Measurements from ENCODE around the gene CCL24.
"Not testable (repeated sequence)": the region's sequence is repeated elsewhere in the genome, so short reads cannot be mapped to it uniquely, and the experiment has no call there.

CCL24 gene

DNA sequence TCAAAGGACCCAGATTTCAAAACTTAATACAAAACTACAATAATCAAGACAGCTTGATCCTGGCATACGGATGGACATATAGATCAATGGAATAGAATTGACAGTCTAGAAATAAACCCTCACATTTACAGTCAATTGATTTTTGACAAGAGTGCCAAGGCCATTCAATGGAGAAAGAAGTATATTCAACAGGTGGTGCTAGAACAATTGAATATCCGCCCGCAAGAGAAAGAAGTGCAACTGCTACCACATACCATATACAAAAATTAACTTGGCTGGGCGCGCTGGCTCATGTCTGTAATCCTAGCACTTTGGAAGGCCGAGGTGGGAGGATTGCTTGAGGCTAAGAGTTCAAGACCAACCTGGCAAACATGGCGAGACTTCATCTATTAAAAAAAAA lies 23.2 kb upstream of the CCL24 start:
- H3K4me1 ChIP-seq (ENCODE audit: insufficient read depth, low read length, severe bottlenecking), result no peaks in the 10 kb centered on the region
- H3K4me3 ChIP-seq (ENCODE audit: low read depth, low read length, poor library complexity, severe bottlenecking), result no peak overlapping the region
- no peak for TF ChIP-seq EZH2 (IDR thresholded peaks at IDR 0.05; ENCODE audit: borderline replicate concordance, low read length)
- TF ChIP-seq, protein P1, sequence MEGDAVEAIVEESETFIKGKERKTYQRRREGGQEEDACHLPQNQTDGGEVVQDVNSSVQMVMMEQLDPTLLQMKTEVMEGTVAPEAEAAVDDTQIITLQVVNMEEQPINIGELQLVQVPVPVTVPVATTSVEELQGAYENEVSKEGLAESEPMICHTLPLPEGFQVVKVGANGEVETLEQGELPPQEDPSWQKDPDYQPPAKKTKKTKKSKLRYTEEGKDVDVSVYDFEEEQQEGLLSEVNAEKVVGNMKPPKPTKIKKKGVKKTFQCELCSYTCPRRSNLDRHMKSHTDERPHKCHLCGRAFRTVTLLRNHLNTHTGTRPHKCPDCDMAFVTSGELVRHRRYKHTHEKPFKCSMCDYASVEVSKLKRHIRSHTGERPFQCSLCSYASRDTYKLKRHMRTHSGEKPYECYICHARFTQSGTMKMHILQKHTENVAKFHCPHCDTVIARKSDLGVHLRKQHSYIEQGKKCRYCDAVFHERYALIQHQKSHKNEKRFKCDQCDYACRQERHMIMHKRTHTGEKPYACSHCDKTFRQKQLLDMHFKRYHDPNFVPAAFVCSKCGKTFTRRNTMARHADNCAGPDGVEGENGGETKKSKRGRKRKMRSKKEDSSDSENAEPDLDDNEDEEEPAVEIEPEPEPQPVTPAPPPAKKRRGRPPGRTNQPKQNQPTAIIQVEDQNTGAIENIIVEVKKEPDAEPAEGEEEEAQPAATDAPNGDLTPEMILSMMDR (IDR thresholded peaks at IDR 0.05; ENCODE audit: low read length), result no peak
- H3K9me2 ChIP-seq (ENCODE audit: low read depth, low read length), result no peaks in the 10 kb centered on the region
- no peak overlapping the region for H3K4me2 ChIP-seq (ENCODE audit: low read length)
- no peaks in the 10 kb centered on the region for H4K20me1 ChIP-seq (ENCODE audit: insufficient read depth, low read length)
- no peak overlapping the region for H2AFZ ChIP-seq (ENCODE audit: low read length)
- H3K79me2 ChIP-seq (ENCODE audit: insufficient read depth, low read length), result no peaks in the 10 kb centered on the region
- no peak overlapping the region for H3K9ac ChIP-seq (ENCODE audit: low read length)
- no peaks in the 10 kb centered on the region for H3K36me3 ChIP-seq (ENCODE audit: insufficient read depth, low read length)
- H3K27ac ChIP-seq (ENCODE audit: low read depth, low read length, poor library complexity, severe bottlenecking), result no peak overlapping the region
- no peaks in the 10 kb centered on the region for H3K9me3 ChIP-seq (ENCODE audit: low read length)
- H3K27me3 ChIP-seq (ENCODE audit: insufficient read depth, low read length), result no peaks in the 10 kb centered on the region; the same call in 1 of the 2 replicates
- no peaks in the 10 kb centered on the region for H3F3A ChIP-seq (ENCODE audit: insufficient read depth, low read length)

DNA sequence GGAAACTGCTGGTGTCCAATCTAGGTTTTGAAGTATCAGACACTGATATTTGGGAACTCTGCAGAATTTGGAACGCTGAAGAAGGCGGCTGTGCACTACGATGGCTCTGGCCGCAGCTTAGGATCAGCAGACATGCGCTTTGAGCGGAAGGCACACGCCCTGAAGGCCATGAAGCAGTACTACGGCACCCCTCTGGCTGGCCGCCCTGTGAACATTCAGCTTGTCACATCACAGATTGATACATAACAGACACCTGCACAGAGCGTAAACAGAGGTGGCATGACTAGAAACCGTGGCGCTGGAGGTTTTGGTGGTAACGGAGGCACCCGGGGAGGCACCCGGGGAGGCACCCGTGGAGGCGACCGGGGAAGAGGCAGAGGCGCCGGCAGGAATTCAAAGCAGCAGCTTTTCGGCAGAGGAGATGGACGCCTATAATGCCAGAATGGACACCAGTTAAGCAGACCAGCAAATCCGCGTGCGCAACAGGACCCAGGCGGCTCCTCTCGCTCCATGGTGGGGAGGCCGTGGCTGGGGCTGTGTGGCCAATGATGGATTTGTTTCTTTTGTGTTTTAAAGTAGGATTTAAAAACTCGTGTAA lies 22.2 kb upstream of the CCL24 start:
- no peaks in the 10 kb centered on the region for H3K79me2 ChIP-seq (ENCODE audit: insufficient read depth, low read length)
- no peak overlapping the region for H3K27ac ChIP-seq (ENCODE audit: low read depth, low read length, poor library complexity, severe bottlenecking)
- no peak overlapping the region for H3K4me3 ChIP-seq (ENCODE audit: low read depth, low read length, poor library complexity, severe bottlenecking)
- H3K4me2 ChIP-seq (ENCODE audit: low read length), result no peak overlapping the region
- no peaks in the 10 kb centered on the region for H3K9me3 ChIP-seq (ENCODE audit: low read length)
- no peaks in the 10 kb centered on the region for H3K9me2 ChIP-seq (ENCODE audit: low read depth, low read length)
- no peaks in the 10 kb centered on the region for H3K4me1 ChIP-seq (ENCODE audit: insufficient read depth, low read length, severe bottlenecking)
- no peaks in the 10 kb centered on the region for H3F3A ChIP-seq (ENCODE audit: insufficient read depth, low read length)
- H2AFZ ChIP-seq (ENCODE audit: low read length), result no peak overlapping the region
- H3K27me3 ChIP-seq (ENCODE audit: insufficient read depth, low read length), result peaks cover 9% of the 10 kb centered on the region; the same call in 1 of the 2 replicates
- H3K36me3 ChIP-seq (ENCODE audit: insufficient read depth, low read length), result no peaks in the 10 kb centered on the region
- no peak for TF ChIP-seq EZH2 (IDR thresholded peaks at IDR 0.05; ENCODE audit: borderline replicate concordance, low read length)
- TF ChIP-seq, protein P1 (IDR thresholded peaks at IDR 0.05; ENCODE audit: low read length), result no peak
- no peak overlapping the region for H3K9ac ChIP-seq (ENCODE audit: low read length)
- no peaks in the 10 kb centered on the region for H4K20me1 ChIP-seq (ENCODE audit: insufficient read depth, low read length)

DNA sequence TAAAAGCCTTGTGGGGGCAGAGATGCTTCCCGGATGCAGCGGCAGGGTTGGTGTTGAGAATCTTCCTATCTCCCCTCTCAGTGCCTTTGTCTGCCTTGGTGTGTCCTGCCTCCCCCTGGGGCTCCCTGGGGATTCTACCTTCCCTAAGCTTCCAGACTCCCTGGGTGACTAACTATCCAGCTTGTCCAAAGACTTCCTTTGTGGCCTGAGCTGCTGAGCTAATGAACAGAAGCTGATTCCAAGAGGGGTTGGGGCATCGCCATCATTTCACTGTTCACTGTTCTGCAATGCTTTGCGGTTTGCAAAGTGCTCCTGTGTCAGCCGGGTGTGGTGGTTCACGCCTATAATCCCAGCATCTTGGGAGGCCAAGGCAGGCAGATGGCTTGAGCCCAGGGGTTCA lies 20.1 kb upstream of the CCL24 start:
- H3K9me3 ChIP-seq (ENCODE audit: low read length); H3K79me2 ChIP-seq (ENCODE audit: insufficient read depth, low read length); H3K9ac ChIP-seq (ENCODE audit: low read length); H3K36me3 ChIP-seq (ENCODE audit: insufficient read depth, low read length); H2AFZ ChIP-seq (ENCODE audit: low read length); H4K20me1 ChIP-seq (ENCODE audit: insufficient read depth, low read length); H3K4me1 ChIP-seq (ENCODE audit: insufficient read depth, low read length, severe bottlenecking); H3K4me2 ChIP-seq (ENCODE audit: low read length); H3K27ac ChIP-seq (ENCODE audit: low read depth, low read length, poor library complexity, severe bottlenecking); H3K4me3 ChIP-seq (ENCODE audit: low read depth, low read length, poor library complexity, severe bottlenecking); H3K27me3 ChIP-seq (ENCODE audit: insufficient read depth, low read length); H3F3A ChIP-seq (ENCODE audit: insufficient read depth, low read length); H3K9me2 ChIP-seq (ENCODE audit: low read depth, low read length): not testable (repeated sequence)

DNA sequence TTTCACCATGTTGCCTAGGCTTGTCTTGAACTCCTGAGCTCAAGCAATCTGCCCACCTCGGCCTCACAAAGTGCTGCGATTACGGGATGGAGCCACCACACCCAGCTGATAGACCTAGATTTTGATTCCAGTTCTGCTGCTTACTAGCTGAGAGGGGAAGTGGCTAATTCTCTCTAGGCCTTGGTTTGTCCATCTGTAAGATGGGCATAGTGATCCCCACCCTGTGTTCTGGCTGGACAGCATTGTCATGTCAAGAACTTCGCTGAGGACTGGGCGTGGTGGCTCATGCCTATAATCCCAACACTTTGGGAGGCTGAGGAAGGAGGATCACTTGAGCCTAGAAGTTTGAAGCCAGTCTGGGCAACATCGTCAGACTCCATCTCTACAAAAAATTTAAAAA lies 17.4 kb upstream of the CCL24 start:
- H3K27ac ChIP-seq (ENCODE audit: low read depth, low read length, poor library complexity, severe bottlenecking), result no peak overlapping the region
- H3K79me2 ChIP-seq (ENCODE audit: insufficient read depth, low read length), result no peaks in the 10 kb centered on the region
- no peaks in the 10 kb centered on the region for H3K36me3 ChIP-seq (ENCODE audit: insufficient read depth, low read length)
- H3K27me3 ChIP-seq (ENCODE audit: insufficient read depth, low read length), result peaks cover 10% of the 10 kb centered on the region; the same call in 1 of the 2 replicates
- H3K9me2 ChIP-seq (ENCODE audit: low read depth, low read length), result no peaks in the 10 kb centered on the region
- H3F3A ChIP-seq (ENCODE audit: insufficient read depth, low read length), result no peaks in the 10 kb centered on the region
- no peak overlapping the region for H3K4me3 ChIP-seq (ENCODE audit: low read depth, low read length, poor library complexity, severe bottlenecking)
- H3K4me1 ChIP-seq (ENCODE audit: insufficient read depth, low read length, severe bottlenecking), result no peaks in the 10 kb centered on the region
- no peak overlapping the region for H2AFZ ChIP-seq (ENCODE audit: low read length)
- H3K9ac ChIP-seq (ENCODE audit: low read length), result no peak overlapping the region
- H4K20me1 ChIP-seq (ENCODE audit: insufficient read depth, low read length), result no peaks in the 10 kb centered on the region
- no peak overlapping the region for H3K4me2 ChIP-seq (ENCODE audit: low read length)
- no peaks in the 10 kb centered on the region for H3K9me3 ChIP-seq (ENCODE audit: low read length)
- no peak for TF ChIP-seq EZH2 (IDR thresholded peaks at IDR 0.05; ENCODE audit: borderline replicate concordance, low read length)
- TF ChIP-seq, protein P1 (IDR thresholded peaks at IDR 0.05; ENCODE audit: low read length), result no peak

DNA sequence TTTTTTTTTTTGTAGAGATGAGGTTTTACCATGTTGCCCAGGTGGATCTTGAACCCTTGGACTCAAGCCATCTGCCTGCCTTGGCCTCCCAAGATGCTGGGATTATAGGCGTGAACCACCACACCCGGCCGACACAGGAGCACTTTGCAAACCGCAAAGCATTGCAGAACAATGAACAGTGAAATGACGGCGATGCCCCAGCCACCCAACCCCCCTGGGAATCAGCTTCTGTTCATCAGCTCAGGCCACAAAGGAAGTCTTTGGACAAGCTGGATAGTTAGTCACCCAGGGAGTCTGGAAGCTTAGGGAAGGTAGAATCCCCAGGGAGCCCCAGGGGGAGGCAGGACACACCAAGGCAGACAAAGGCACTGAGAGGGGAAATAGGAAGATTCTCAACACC lies 16.1 kb upstream of the CCL24 start:
- H3F3A ChIP-seq (ENCODE audit: insufficient read depth, low read length); H3K27me3 ChIP-seq (ENCODE audit: insufficient read depth, low read length); H3K9me3 ChIP-seq (ENCODE audit: low read length); H3K79me2 ChIP-seq (ENCODE audit: insufficient read depth, low read length); H3K36me3 ChIP-seq (ENCODE audit: insufficient read depth, low read length); H3K4me1 ChIP-seq (ENCODE audit: insufficient read depth, low read length, severe bottlenecking); H3K9ac ChIP-seq (ENCODE audit: low read length); H3K9me2 ChIP-seq (ENCODE audit: low read depth, low read length); H2AFZ ChIP-seq (ENCODE audit: low read length); H3K4me2 ChIP-seq (ENCODE audit: low read length); H4K20me1 ChIP-seq (ENCODE audit: insufficient read depth, low read length); H3K27ac ChIP-seq (ENCODE audit: low read depth, low read length, poor library complexity, severe bottlenecking); H3K4me3 ChIP-seq (ENCODE audit: low read depth, low read length, poor library complexity, severe bottlenecking): not testable (repeated sequence)
